Measurements from ENCODE around the gene SOS2.

GRCh38 chr14:50242096-50242495 is 10.7 kb upstream of the SOS2 start:
- TF ChIP-seq CTCF (conservative IDR thresholded peaks at IDR 0.05) (no peak), EZH2 (IDR thresholded peaks at IDR 0.05; ENCODE audit: low read depth) (no peak)

Measured in PC-9 (cell line).